Uterus (tissue), 4 donors: Measurements from ENCODE around the gene SLC7A7. TPM values are rescaled to one million over a fixed set of nuclear protein-coding genes. Genes with fewer than 3 reads are reported as not detected.

Source experiments
- DNase-seq, 2 donors: peaks; one replicate each; pipeline ENCODE4 v3.0.0-alpha.2; 2019 to 2020
- H3K27ac ChIP-seq, 2 donors: fragments of 200-600 bp; sonication (generic); 1 replicate in 1 of 2; 2 replicates in 1 of 2; pipeline ENCODE4 v1.5.1; 2016 to 2018
- H3K27me3 ChIP-seq, 2 donors: fragments of 200-600 bp; sonication (generic); one replicate each; pipeline ENCODE4 v1.5.1; 2018 to 2019; ENCODE audit warnings: control low read depth in 1 of 2
- H3K36me3 ChIP-seq, 2 donors: fragments of 200-600 bp; sonication (generic); one replicate each; pipeline ENCODE4 v1.5.1; 2019; ENCODE audit warnings: control low read depth in 1 of 2
- H3K4me1 ChIP-seq, 2 donors: fragments of 200-600 bp; sonication (generic); one replicate each; pipeline ENCODE4 v1.5.1; 2018 to 2019; ENCODE audit warnings: control low read depth in 1 of 2
- H3K4me3 ChIP-seq, 2 donors: fragments of 200-600 bp; sonication (generic); 1 replicate in 1 of 2; 2 replicates in 1 of 2; pipeline ENCODE4 v1.5.1; 2018 to 2019; ENCODE audit warnings: mild to moderate bottlenecking in 1 of 2
- H3K9me3 ChIP-seq, 2 donors: fragments of 200-600 bp; sonication (generic); one replicate each; pipeline ENCODE4 v1.5.1; 2019; ENCODE audit warnings: control low read depth in 1 of 2
- CTCF ChIP-seq, 4 experiments: fragments of 200-600 bp in 2 of 4; fragments of 450-650 bp in 2 of 4; sonication (generic) in 2 of 4; IDR thresholded peaks; one replicate each; pipeline ENCODE4 v1.5.1; 2016 to 2019; ENCODE audit warnings: antibody characterized with exemption in 4 of 4, mild to moderate bottlenecking in 2 of 4, moderate library complexity in 1 of 4
- POLR2A ChIP-seq, 2 donors: fragments of 450-650 bp; IDR thresholded peaks; one replicate each; pipeline ENCODE4 v1.6.1; 2016; ENCODE audit warnings: antibody characterized with exemption in 2 of 2, mild to moderate bottlenecking in 1 of 2, moderate library complexity in 1 of 2
- intact Hi-C: fragments of 100-400 bp; cut with DNase I; formaldehyde crosslinking; loops from one replicate; pipeline ENCODE4 v1.15.1; 2023; ENCODE audit warnings: low total_unique reads
- total RNA-seq, 4 donors: library from RNA; depleted of rRNA in 3 of 4; stranded (reverse); fragments of >200 nt in 3 of 4; gene quantifications; one replicate each; pipeline versions ENCODE4 v1.1.0 to v1.2.4, GENCODE V29; 2014 to 2023
- donor health status: DM: yes; HTN: yes; CAD: no.

SLC7A7 gene
- total RNA-seq, 4 donors from 2014 or later, result 2.8 to 15.6 (median 6.8) TPM

GRCh38 chr14:22820731-22821130 lies 5.5 kb upstream of the SLC7A7 start:
- DNase-seq, result no peak
- H3K27me3 ChIP-seq, result no peaks in the 10 kb centered on the region

DNA sequence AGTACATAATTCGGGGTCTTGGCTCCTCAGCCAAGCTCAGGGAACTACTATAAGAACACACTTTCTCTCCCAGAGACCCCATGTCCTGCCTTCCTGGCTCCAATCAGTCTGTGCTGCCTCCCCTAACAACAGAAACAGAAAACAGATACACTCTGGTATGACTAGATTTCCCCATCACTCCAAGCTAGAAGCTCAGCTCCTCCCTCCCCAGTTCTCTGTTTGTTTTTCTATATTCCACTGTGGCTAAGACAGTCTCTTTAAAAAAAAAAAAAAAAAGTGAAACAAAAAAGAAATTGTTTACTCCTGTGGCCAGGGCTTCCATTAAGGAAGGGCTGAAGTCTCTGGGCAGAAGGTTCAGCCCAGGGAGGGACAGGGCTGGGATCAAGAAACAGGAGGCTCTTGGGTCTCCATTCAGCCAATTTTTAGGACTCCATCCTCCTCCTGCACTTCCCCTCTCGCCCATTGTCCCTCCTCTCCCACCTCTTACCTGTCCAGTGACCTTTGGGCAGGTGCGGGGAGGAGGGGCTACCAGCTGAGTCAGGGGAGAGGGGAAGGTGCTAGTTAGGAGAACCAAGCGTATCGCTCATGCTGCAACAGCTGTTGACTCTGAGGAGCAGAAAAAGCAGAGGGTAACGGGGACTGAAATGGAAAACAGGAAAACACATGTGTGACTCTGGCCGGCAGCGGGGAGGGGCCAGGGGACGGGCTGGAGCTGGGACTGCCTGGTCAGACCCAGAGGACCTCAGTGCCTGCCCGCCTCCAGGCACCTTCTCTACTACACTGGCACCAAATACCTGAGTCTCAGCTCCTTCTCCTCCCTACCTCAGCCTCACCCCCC lies 4.1 kb upstream of the SLC7A7 start:
- intact Hi-C loops, result no loop called here
- Histone ChIP-seq H3K36me3 (no peaks in the 10 kb centered on the region), H3K27me3 (no peaks in the 10 kb centered on the region), H3K9me3 (no peaks in the 10 kb centered on the region), H3K4me1 (peaks cover 0 to 12% of the 10 kb centered on the region in 2 donors), H3K27ac (peak overlapping the region; percentile 76 to 81), H3K4me3 (peak overlapping the region in 1 of 2 donors; percentile 21)
- DNase-seq, result no peak
- TF ChIP-seq CTCF (IDR thresholded peaks at IDR 0.05) (no peak), POLR2A (IDR thresholded peaks at IDR 0.05) (no peak)

More at GRCh38 chr14:22820731-22821130, 5.5 kb upstream of the SLC7A7 start:
- TF ChIP-seq CTCF (IDR thresholded peaks at IDR 0.05) (no peak), POLR2A (IDR thresholded peaks at IDR 0.05) (no peak)
- Histone ChIP-seq H3K27ac (no peak overlapping the region), H3K4me3 (no peak overlapping the region), H3K4me1 (peaks cover 0 to 12% of the 10 kb centered on the region in 2 donors), H3K36me3 (no peaks in the 10 kb centered on the region), H3K9me3 (no peaks in the 10 kb centered on the region)
- intact Hi-C loops, result loop anchor here (5.0 kb wide), 1 partner anchor 37 kb away; no protein-coding TSS in a partner anchor

- TF ChIP-seq CTCF (IDR thresholded peaks at IDR 0.05) (no peak), POLR2A (IDR thresholded peaks at IDR 0.05) (no peak)
- no peaks in the 10 kb centered on the region for H3K4me1 ChIP-seq
- H3K27me3 ChIP-seq, result no peaks in the 10 kb centered on the region
- H3K9me3 ChIP-seq, result no peaks in the 10 kb centered on the region
- no peak overlapping the region for H3K27ac ChIP-seq
- H3K4me3 ChIP-seq, result no peak overlapping the region
- intact Hi-C loops, result no loop called here
- H3K36me3 ChIP-seq, result no peaks in the 10 kb centered on the region
- no peak for DNase-seq
Measured at GRCh38 chr14:22814373-22814772, 862 bp downstream of the SLC7A7 start.

- TF ChIP-seq CTCF (IDR thresholded peaks at IDR 0.05) (no peak), POLR2A (IDR thresholded peaks at IDR 0.05) (no peak)
- Histone ChIP-seq H3K27me3 (no peaks in the 10 kb centered on the region), H3K4me1 (no peaks in the 10 kb centered on the region), H3K36me3 (no peaks in the 10 kb centered on the region), H3K27ac (no peak overlapping the region), H3K4me3 (no peak overlapping the region), H3K9me3 (no peaks in the 10 kb centered on the region)
- intact Hi-C loops, result no loop called here
- DNase-seq, result no peak
Measured at GRCh38 chr14:22813145-22813544, 2.1 kb downstream of the SLC7A7 start.

GRCh38 chr14:22812744-22813143 lies 2.5 kb downstream of the SLC7A7 start:
- no peak for TF ChIP-seq POLR2A (IDR thresholded peaks at IDR 0.05)
- no peak for TF ChIP-seq CTCF (IDR thresholded peaks at IDR 0.05)

More at GRCh38 chr14:22812744-22813143, 2.5 kb downstream of the SLC7A7 start:
- H3K27ac ChIP-seq, result no peak overlapping the region
- intact Hi-C loops, result no loop called here
- no peaks in the 10 kb centered on the region for H3K9me3 ChIP-seq
- DNase-seq, result no peak
- H3K36me3 ChIP-seq, result no peaks in the 10 kb centered on the region
- H3K27me3 ChIP-seq, result no peaks in the 10 kb centered on the region
- no peaks in the 10 kb centered on the region for H3K4me1 ChIP-seq
- H3K4me3 ChIP-seq, result no peak overlapping the region
